ENCODE data around the gene ZNF391.

GRCh38 chr6:27383011-27383410, 5.5 kb upstream of the ZNF391 start:
- TF ChIP-seq, protein P1, sequence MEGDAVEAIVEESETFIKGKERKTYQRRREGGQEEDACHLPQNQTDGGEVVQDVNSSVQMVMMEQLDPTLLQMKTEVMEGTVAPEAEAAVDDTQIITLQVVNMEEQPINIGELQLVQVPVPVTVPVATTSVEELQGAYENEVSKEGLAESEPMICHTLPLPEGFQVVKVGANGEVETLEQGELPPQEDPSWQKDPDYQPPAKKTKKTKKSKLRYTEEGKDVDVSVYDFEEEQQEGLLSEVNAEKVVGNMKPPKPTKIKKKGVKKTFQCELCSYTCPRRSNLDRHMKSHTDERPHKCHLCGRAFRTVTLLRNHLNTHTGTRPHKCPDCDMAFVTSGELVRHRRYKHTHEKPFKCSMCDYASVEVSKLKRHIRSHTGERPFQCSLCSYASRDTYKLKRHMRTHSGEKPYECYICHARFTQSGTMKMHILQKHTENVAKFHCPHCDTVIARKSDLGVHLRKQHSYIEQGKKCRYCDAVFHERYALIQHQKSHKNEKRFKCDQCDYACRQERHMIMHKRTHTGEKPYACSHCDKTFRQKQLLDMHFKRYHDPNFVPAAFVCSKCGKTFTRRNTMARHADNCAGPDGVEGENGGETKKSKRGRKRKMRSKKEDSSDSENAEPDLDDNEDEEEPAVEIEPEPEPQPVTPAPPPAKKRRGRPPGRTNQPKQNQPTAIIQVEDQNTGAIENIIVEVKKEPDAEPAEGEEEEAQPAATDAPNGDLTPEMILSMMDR (IDR thresholded peaks at IDR 0.05): no peak
- no peak for TF ChIP-seq POLR2A (IDR thresholded peaks at IDR 0.05)
